BLaER1 treated with 17β-estradiol and CSF1 and Interleukin-3, amounts not matched to agents 10 nM and 100 nM (cell line): Measurements from ENCODE around the gene ASPSCR1.
A peak's percentile ranks its signal among the peaks of the same experiment; 100 is the strongest.

Experiments used
- H3K27ac ChIP-seq, 11 experiments: shearing (Covaris generic); formaldehyde crosslinking; 2 replicates each; pipeline ENCODE4 v1.8.1; 2022
- H3K27me3 ChIP-seq, 11 experiments: shearing (Covaris generic); formaldehyde crosslinking; 2 replicates each; pipeline ENCODE4 v1.8.1; 2022
- H3K36me3 ChIP-seq, 11 experiments: shearing (Covaris generic); formaldehyde crosslinking; 2 replicates each; pipeline ENCODE4 v1.8.1; 2022
- H3K4me1 ChIP-seq, 10 experiments: shearing (Covaris generic); formaldehyde crosslinking; 2 replicates each; pipeline ENCODE4 v1.8.1; 2022
- H3K4me2 ChIP-seq, 11 experiments: shearing (Covaris generic); formaldehyde crosslinking; 2 replicates each; pipeline ENCODE4 v1.8.1; 2022
- H3K4me3 ChIP-seq, 10 experiments: shearing (Covaris generic); formaldehyde crosslinking; 2 replicates each; pipeline ENCODE4 v1.8.1; 2022
- H3K9ac ChIP-seq, 11 experiments: shearing (Covaris generic); formaldehyde crosslinking; 2 replicates each; pipeline ENCODE4 v1.8.1; 2022
- H3K9me3 ChIP-seq, 11 experiments: shearing (Covaris generic); formaldehyde crosslinking; replicated peaks in 1 of 11; 2 replicates each; pipeline ENCODE4 v1.8.1; 2022
- H4K20me1 ChIP-seq, 11 experiments: shearing (Covaris generic); formaldehyde crosslinking; 2 replicates each; pipeline ENCODE4 v1.8.1; 2022
- Cebpa-rat ChIP-seq, 11 experiments: shearing (Covaris generic); IDR thresholded peaks; 2 replicates each; pipeline ENCODE4 v1.8.1; 2022

ASPSCR1 gene

DNA sequence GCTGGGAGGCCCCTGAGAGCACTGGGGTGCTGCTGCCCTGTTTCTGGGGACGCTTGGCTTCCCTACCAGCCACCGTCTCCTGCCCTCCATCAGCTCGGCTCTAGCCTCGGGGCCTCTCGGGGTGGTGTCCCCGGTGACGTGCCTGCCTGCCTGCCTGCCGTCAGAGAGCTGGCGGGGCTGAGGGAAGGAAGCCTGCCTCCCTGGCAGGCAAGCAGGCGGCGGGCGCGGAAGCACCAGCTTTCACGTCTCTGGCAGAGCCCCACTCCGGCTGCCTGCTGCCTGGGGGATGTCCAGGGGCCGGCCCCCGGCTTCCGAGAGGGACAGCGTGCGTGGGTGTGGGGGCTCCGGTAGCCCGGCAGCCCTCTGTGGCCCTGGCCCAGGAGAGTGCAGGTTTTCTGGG, 35.9 kb downstream of the ASPSCR1 start:
- Histone ChIP-seq H3K4me2 (peak overlapping the region in 9 of 11 experiments; percentile 44 to 86 (median 75); a peak in 19 of 22 replicates), H3K4me3 (no peak overlapping the region), H3K9me3 (no peaks in the 10 kb centered on the region), H3K36me3 (peaks cover 2 to 14% (median 6%) of the 10 kb centered on the region in 11 experiments; a peak in 17 of 22 replicates), H3K4me1 (peaks cover 0 to 64% (median 43%) of the 10 kb centered on the region in 10 experiments; a peak in 18 of 20 replicates), H4K20me1 (peaks cover 0 to 88% (median 60%) of the 10 kb centered on the region in 11 experiments; a peak in 19 of 22 replicates), H3K27ac (no peak overlapping the region), H3K9ac (peak overlapping the region in 5 of 11 experiments; percentile 5 to 71 (median 52); a peak in 7 of 22 replicates), H3K27me3 (peaks cover 6 to 44% (median 30%) of the 10 kb centered on the region in 11 experiments; a peak in 21 of 22 replicates)
- no peak for TF ChIP-seq Cebpa-rat (IDR thresholded peaks at IDR 0.05)

DNA sequence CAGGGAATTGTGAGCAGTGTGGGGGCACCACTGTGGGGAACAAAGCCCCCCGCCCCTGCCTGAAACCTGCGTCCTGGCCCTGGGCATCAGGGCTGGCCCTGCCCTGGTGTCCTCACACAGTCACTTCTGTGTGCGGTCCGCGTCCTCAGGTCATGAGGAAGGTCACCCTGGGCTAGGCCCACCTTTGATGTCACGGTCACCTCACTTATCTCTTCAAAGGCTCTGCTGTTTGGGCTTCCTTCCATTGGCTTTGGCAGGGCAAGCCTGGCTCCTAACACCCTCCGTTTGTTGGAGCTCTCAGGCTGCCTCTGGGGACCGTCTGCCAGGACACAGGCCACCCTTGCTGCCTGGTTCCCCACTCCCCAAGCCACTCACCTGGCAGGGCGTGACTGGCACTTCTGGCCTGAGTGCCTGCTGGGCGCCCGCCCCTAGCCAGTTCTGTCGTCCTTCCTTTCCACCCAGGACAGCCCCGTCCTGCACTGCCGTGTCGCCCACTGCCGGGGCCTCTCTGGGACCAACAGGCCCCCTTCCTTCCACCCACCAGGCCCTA, 36.4 kb downstream of the ASPSCR1 start:
- Histone ChIP-seq H4K20me1 (peaks cover 0 to 88% (median 59%) of the 10 kb centered on the region in 11 experiments; a peak in 19 of 22 replicates), H3K27me3 (peaks cover 6 to 44% (median 30%) of the 10 kb centered on the region in 11 experiments; a peak in 21 of 22 replicates), H3K4me2 (peak overlapping the region; percentile 19 to 86 (median 73); a peak in 20 of 22 replicates), H3K9me3 (no peaks in the 10 kb centered on the region), H3K36me3 (peaks cover 7 to 19% (median 11%) of the 10 kb centered on the region in 11 experiments; a peak in 20 of 22 replicates), H3K4me1 (peaks cover 0 to 61% (median 43%) of the 10 kb centered on the region in 10 experiments; a peak in 18 of 20 replicates), H3K27ac (no peak overlapping the region), H3K4me3 (no peak overlapping the region; a peak in 1 of 20 replicates), H3K9ac (peak overlapping the region in 7 of 11 experiments; percentile 27 to 71 (median 49); a peak in 10 of 22 replicates)
- TF ChIP-seq Cebpa-rat (IDR thresholded peaks at IDR 0.05): no peak

DNA sequence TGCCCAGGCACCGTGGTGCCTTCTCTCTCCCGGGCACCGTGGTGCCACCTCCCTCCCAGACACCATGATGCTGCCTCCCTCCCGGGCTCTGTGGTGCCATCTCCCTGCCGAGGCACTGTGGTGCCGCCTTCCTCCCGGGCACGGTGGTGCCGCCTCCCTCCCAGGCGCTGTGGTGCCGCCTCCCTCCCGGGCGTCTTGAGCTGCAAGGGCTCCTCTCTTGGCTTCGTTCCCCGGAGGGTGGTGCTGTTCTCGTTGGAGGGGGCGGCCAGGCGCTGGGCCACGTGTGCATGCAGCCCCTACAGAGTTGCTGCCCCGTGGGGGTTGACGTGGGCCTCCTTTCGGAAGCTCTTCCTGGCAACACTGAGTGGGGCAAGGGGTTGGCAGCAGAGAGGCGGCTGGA, 37.0 kb downstream of the ASPSCR1 start:
- peak overlapping the region; percentile 19 to 86 (median 73); a peak in 20 of 22 replicates for H3K4me2 ChIP-seq
- H3K4me3 ChIP-seq: no peak overlapping the region; a peak in 1 of 20 replicates
- H3K9ac ChIP-seq: peak overlapping the region in 8 of 11 experiments; percentile 11 to 61 (median 41); a peak in 12 of 22 replicates
- peaks cover 0 to 88% (median 61%) of the 10 kb centered on the region in 11 experiments; a peak in 19 of 22 replicates for H4K20me1 ChIP-seq
- TF ChIP-seq Cebpa-rat (IDR thresholded peaks at IDR 0.05): no peak
- H3K4me1 ChIP-seq: peaks cover 0 to 55% (median 43%) of the 10 kb centered on the region in 10 experiments; a peak in 18 of 20 replicates
- peaks cover 6 to 44% (median 30%) of the 10 kb centered on the region in 11 experiments; a peak in 21 of 22 replicates for H3K27me3 ChIP-seq
- no peaks in the 10 kb centered on the region for H3K9me3 ChIP-seq
- H3K27ac ChIP-seq: peak overlapping the region in 1 of 11 experiments; percentile 9; a peak in 1 of 22 replicates
- H3K36me3 ChIP-seq: peaks cover 10 to 25% (median 16%) of the 10 kb centered on the region in 11 experiments; a peak in 20 of 22 replicates

GRCh38 chr17:82014971-82015310, 37.5 kb downstream of the ASPSCR1 start:
- Histone ChIP-seq H3K36me3 (peaks cover 10 to 25% (median 17%) of the 10 kb centered on the region in 11 experiments; a peak in 20 of 22 replicates), H3K4me1 (peaks cover 0 to 53% (median 43%) of the 10 kb centered on the region in 10 experiments; a peak in 18 of 20 replicates), H3K4me3 (no peak overlapping the region), H3K9me3 (no peaks in the 10 kb centered on the region), H3K27me3 (peaks cover 6 to 44% (median 30%) of the 10 kb centered on the region in 11 experiments; a peak in 21 of 22 replicates), H3K9ac (peak overlapping the region in 6 of 11 experiments; percentile 11 to 61 (median 50); a peak in 10 of 22 replicates), H4K20me1 (peaks cover under 1 to 92% (median 66%) of the 10 kb centered on the region in 11 experiments; a peak in 21 of 22 replicates), H3K4me2 (peak overlapping the region in 9 of 11 experiments; percentile 44 to 86 (median 75); a peak in 18 of 22 replicates), H3K27ac (peak overlapping the region in 2 of 11 experiments; percentile 9 to 14; a peak in 1 of 22 replicates)
- TF ChIP-seq Cebpa-rat (IDR thresholded peaks at IDR 0.05): no peak

- H3K4me2 ChIP-seq: peak overlapping the region in 8 of 11 experiments; percentile 64 to 86 (median 76); a peak in 16 of 22 replicates
- H3K4me1 ChIP-seq: peaks cover 0 to 55% (median 43%) of the 10 kb centered on the region in 10 experiments; a peak in 18 of 20 replicates
- H4K20me1 ChIP-seq: peaks cover 6 to 96% (median 71%) of the 10 kb centered on the region in 11 experiments; a peak in 21 of 22 replicates
- TF ChIP-seq Cebpa-rat (IDR thresholded peaks at IDR 0.05): no peak
- H3K9me3 ChIP-seq: no peaks in the 10 kb centered on the region
- peaks cover 10 to 29% (median 17%) of the 10 kb centered on the region in 11 experiments; a peak in 20 of 22 replicates for H3K36me3 ChIP-seq
- H3K27me3 ChIP-seq: peaks cover 6 to 44% (median 30%) of the 10 kb centered on the region in 11 experiments; a peak in 21 of 22 replicates
- no peak overlapping the region for H3K4me3 ChIP-seq
- peak overlapping the region in 4 of 11 experiments; percentile 33 to 61 (median 52); a peak in 6 of 22 replicates for H3K9ac ChIP-seq
- peak overlapping the region in 1 of 11 experiments; percentile 14; a peak in 1 of 22 replicates for H3K27ac ChIP-seq
Measured at GRCh38 chr17:82015311-82015971, 38.0 kb downstream of the ASPSCR1 start.

- no peaks in the 10 kb centered on the region for H3K9me3 ChIP-seq
- H3K4me3 ChIP-seq: no peak overlapping the region
- TF ChIP-seq Cebpa-rat (IDR thresholded peaks at IDR 0.05): no peak
- H3K27me3 ChIP-seq: peaks cover 6 to 43% (median 29%) of the 10 kb centered on the region in 11 experiments; a peak in 21 of 22 replicates
- no peak overlapping the region for H3K4me2 ChIP-seq
- H3K27ac ChIP-seq: no peak overlapping the region
- H3K9ac ChIP-seq: no peak overlapping the region
- peaks cover 14 to 99% (median 77%) of the 10 kb centered on the region in 11 experiments; a peak in 21 of 22 replicates for H4K20me1 ChIP-seq
- H3K36me3 ChIP-seq: peaks cover 10 to 29% (median 17%) of the 10 kb centered on the region in 11 experiments; a peak in 20 of 22 replicates
- peaks cover under 1 to 57% (median 50%) of the 10 kb centered on the region in 10 experiments for H3K4me1 ChIP-seq
Measured at GRCh38 chr17:82016061-82016874, 38.8 kb downstream of the ASPSCR1 start.

DNA sequence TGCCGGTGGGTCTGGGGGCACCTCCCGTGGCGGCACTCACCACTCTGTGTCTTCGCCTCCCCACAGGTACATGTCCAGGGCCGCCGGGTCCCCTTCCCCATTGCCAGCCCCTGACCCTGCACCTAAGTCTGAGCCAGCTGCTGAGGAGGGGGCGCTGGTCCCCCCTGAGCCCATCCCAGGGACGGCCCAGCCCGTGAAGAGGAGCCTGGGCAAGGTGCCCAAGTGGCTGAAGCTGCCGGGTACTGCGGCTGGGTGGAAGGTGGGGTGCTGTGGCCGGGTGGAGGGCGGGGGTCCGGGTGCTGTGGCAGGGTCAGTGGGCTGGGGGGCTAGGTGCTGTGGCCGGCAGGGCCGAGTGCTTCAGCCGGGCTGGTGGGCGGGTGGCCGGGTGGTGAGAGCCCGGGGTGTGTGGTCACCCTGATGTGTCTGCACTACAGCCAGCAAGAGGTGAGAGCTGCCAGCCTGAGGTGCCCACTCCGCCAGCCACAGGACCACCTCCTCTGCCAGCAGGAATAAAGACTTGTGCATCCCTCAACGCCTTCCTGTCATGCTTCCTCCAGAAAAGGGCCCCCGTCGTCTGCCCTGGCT, 39.5 kb downstream of the ASPSCR1 start:
- H3K27ac ChIP-seq: no peak overlapping the region
- peaks cover 20 to 99% (median 77%) of the 10 kb centered on the region in 11 experiments; a peak in 21 of 22 replicates for H4K20me1 ChIP-seq
- H3K9ac ChIP-seq: no peak overlapping the region
- H3K27me3 ChIP-seq: peaks cover 6 to 36% (median 23%) of the 10 kb centered on the region in 11 experiments; a peak in 21 of 22 replicates
- no peak for TF ChIP-seq Cebpa-rat (IDR thresholded peaks at IDR 0.05)
- peaks cover 8 to 57% (median 50%) of the 10 kb centered on the region in 10 experiments for H3K4me1 ChIP-seq
- H3K4me3 ChIP-seq: no peak overlapping the region
- H3K9me3 ChIP-seq: no peaks in the 10 kb centered on the region
- H3K4me2 ChIP-seq: no peak overlapping the region
- H3K36me3 ChIP-seq: peaks cover 10 to 29% (median 17%) of the 10 kb centered on the region in 11 experiments; a peak in 20 of 22 replicates
